ENCODE data around the gene CACNA2D2.
"Not testable (repeated sequence)": the region's sequence is repeated elsewhere in the genome, so short reads cannot be mapped to it uniquely, and the experiment has no call there.

CACNA2D2 gene

GRCh38 chr3:50525987-50526386 is 22.6 kb upstream of the CACNA2D2 start:
- DNase-seq, result no peak

GRCh38 chr3:50525191-50525910 is 21.9 kb upstream of the CACNA2D2 start:
- DNase-seq, result no peak

GRCh38 chr3:50524746-50525145 is 21.3 kb upstream of the CACNA2D2 start:
- DNase-seq, result no peak

GRCh38 chr3:50523279-50523811 is 19.9 kb upstream of the CACNA2D2 start:
- DNase-seq, result no peak

GRCh38 chr3:50521572-50521971 is 18.1 kb upstream of the CACNA2D2 start:
- no peak for DNase-seq

GRCh38 chr3:50520849-50521248 is 17.4 kb upstream of the CACNA2D2 start:
- no peak for DNase-seq

- no peak for DNase-seq
These were observed 16.1 kb upstream of the CACNA2D2 start for GRCh38 chr3:50519471-50520089.

GRCh38 chr3:50518436-50518835 is 15.0 kb upstream of the CACNA2D2 start:
- DNase-seq, result no peak

- no peak for DNase-seq
These were observed 14.3 kb upstream of the CACNA2D2 start for GRCh38 chr3:50517721-50518206.

GRCh38 chr3:50516440-50516871 is 13.0 kb upstream of the CACNA2D2 start:
- DNase-seq, result no peak

GRCh38 chr3:50515565-50516439 is 12.4 kb upstream of the CACNA2D2 start:
- DNase-seq, result peak; percentile 44

- DNase-seq, result not testable (repeated sequence)
These were observed 9.5 kb upstream of the CACNA2D2 start for GRCh38 chr3:50512908-50513307.

- no peak for DNase-seq
These were observed 8.7 kb upstream of the CACNA2D2 start for GRCh38 chr3:50512131-50512530.

- no peak for DNase-seq
These were observed 6.9 kb upstream of the CACNA2D2 start for GRCh38 chr3:50510325-50510724.

GRCh38 chr3:50509715-50510114 is 6.3 kb upstream of the CACNA2D2 start:
- DNase-seq, result no peak

GRCh38 chr3:50508821-50509220 is 5.4 kb upstream of the CACNA2D2 start:
- no peak for DNase-seq

- no peak for DNase-seq
These were observed 2.7 kb upstream of the CACNA2D2 start for GRCh38 chr3:50506169-50506568.

GRCh38 chr3:50504681-50505080 is 1.2 kb upstream of the CACNA2D2 start:
- DNase-seq, result no peak

GRCh38 chr3:50502584-50503423 is 630 bp downstream of the CACNA2D2 start:
- DNase-seq, result no peak

- DNase-seq, result no peak
These were observed 1.2 kb downstream of the CACNA2D2 start for GRCh38 chr3:50502225-50502583.

- DNase-seq, result no peak
These were observed 7.6 kb downstream of the CACNA2D2 start for GRCh38 chr3:50495609-50496423.

Data from SHP77 treated with DMSO at 0.1 percent for 48 hours (cell line).